Cardiac septum (tissue), 1 donor: ENCODE data around the gene BLMH. TPM values are rescaled to one million over a fixed set of nuclear protein-coding genes. Genes with fewer than 3 reads are reported as not detected.
"Not testable (repeated sequence)": the region's sequence is repeated elsewhere in the genome, so short reads cannot be mapped to it uniquely, and the experiment has no call there.

Source experiments
- DNase-seq: peaks from one replicate; pipeline ENCODE4 v3.0.0-alpha.2; 2020; ENCODE audit warnings: low spot score
- intact Hi-C: fragments of 100-400 bp; cut with DNase I; formaldehyde crosslinking; loops from one replicate; pipeline ENCODE4 v1.14.0; 2022
- total RNA-seq: library from RNA; stranded (reverse); fragmentation: NEBNext Ultra II Directional; extraction: Animal tissue kit (Norgen Biotek cat#: 25700); gene quantifications from one replicate; pipeline ENCODE4 v1.2.1, GENCODE V29; 2021
- donor health status: DM: no; HTN: no; CAD: no.

BLMH gene
- total RNA-seq, 1 donor from 2014 or later, result 14.1 TPM

- intact Hi-C loops, result no loop called here
- no peak for DNase-seq
Measured at GRCh38 chr17:30218799-30219198, 72.9 kb downstream of the BLMH start.

DNA sequence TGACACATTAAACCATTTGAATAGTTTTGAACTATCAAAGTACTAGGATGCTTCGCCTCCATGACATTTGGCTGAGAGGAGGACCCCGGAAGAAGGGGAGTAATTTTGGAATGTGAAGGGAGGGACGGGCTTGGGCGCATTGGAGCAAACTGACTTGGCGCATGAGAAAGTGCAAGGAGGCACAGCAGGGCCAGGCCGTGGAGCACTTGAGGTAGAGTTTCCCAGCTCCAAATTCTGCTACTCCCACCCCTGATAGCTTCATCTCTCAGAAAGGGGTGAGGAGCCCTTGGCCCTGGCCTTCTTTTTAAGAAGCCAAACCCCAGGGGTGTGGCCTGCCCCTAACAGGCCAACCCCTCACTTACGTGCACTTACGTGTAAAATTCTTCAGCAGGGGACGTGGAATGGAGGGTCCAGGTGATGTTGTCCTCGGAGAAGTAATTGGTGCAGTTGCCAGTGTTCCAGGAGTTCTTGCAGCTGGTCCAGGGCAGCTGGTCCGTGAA is 73.9 kb downstream of the BLMH start:
- no peak for DNase-seq
- intact Hi-C loops, result no loop called here

GRCh38 chr17:30217054-30217453 is 74.7 kb downstream of the BLMH start:
- no peak for DNase-seq
- intact Hi-C loops, result no loop called here

DNA sequence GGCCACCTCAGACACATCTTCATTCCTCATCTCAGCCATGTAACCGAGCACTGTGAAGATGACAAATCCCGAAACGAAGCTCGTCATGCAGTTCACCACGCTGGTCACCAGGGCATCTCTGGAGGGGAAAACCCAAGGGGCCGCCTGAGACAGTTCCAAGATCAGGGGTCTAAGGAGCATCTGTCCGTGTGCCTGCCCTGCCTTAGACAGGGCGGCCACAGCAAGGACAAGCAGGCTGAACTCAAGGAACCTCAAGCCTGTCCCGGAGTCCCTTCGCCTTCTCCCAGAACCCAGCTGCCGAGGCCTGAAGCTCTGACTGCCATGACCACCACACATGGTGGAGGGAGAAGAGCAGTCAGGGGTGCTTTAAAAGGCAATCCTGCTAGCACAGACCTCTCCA is 79.0 kb downstream of the BLMH start:
- DNase-seq, result no peak
- intact Hi-C loops, result no loop called here

DNA sequence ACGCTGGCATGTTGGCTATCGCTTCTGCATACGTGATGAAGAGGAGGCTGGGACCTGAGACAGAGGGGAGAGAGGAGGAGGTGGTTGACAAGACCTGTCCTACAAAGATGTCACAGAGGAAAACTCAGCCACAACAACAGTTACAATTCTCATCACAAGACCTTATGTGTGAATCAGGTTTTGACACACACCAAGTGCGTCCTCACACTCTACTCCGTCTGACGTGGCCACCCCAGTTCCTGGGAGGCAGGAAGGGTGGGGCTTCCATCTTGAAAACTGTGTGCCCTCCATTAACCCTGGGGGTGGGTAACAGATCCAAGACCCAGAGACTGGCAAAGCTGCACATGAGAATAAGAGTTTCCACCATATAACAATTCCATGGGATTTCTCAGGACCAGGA is 80.4 kb downstream of the BLMH start:
- no peak for DNase-seq
- intact Hi-C loops, result no loop called here

DNA sequence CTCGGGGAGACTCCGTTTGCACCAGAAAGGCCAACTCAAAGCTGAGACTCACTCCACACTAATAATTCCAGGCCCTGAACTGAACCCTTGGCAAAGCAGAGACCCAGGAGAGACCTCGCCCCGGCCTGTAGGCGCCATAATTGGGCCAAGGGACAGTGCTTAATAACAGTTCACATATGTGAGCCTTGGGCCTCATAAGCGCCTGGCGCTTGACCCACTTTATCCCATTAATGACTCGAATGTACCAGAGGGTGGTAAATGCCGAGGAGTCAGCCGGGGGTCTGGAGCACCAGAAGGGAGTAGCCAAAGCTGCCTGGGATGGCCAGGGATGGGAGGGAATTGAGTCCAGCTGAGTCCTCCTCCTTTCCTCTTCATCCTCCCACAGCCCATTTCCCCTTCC is 80.8 kb downstream of the BLMH start:
- intact Hi-C loops, result no loop called here
- no peak for DNase-seq

DNA sequence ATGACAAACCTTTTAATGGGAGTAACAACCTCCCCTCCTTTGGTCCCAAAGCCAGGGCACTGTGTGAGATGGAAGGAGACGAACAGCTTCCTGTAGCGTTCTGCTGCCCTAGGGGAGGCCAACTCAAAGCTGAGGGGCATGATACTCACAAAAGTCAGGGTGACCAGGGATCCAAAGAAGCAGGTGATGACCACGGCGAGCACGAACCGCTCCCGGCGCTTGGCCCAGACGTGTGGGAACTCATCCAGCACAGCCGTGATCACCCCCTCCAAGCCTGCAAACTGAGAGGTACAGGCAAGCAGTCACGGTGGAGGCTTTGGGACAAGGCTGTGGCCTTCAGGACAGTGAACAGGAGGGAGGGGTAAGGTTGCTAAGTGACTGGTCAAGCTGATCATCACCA is 81.4 kb downstream of the BLMH start:
- DNase-seq, result no peak
- intact Hi-C loops, result no loop called here

DNA sequence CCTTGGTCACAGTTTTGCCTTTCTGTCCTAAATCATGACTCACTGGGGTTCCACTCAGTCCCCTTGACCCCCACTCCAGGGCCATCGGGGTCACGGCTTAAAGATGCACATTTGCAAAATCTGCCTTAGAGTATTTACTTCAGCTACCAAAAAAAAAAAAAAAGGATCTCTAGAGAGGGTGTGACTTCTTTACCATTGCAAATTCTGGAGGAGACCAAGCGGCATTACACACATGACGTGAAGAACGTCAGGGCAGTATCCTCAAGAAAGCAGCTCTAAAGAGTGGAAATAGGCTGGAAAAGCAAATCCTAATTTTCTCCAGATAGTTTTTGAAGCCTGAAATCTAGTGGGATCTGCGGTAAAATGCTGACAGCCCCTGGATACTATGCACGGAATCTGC is 81.8 kb downstream of the BLMH start:
- DNase-seq, result no peak

DNA sequence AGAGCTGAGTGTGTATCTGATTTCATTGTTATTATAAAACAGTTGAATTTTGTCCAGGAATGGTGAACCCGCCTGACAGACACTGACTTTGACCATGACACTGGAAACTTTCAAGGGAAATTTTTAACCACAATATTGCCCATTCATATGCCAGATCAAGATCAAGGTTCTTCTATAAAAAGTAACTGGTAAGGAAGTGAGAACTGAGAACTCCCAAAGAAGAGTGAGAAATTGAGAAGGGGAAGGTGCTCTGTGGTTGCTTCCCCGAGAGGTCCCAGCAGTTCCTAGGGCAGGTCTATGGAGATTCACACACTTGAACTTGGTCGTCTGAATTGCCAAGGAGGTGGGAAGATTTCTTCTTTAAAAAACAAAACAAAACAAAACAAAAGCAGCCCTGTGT is 83.5 kb downstream of the BLMH start:
- no peak for DNase-seq
- intact Hi-C loops, result no loop called here

More for the DNA sequence above, 81.8 kb downstream of the BLMH start:
- intact Hi-C loops, result no loop called here

DNA sequence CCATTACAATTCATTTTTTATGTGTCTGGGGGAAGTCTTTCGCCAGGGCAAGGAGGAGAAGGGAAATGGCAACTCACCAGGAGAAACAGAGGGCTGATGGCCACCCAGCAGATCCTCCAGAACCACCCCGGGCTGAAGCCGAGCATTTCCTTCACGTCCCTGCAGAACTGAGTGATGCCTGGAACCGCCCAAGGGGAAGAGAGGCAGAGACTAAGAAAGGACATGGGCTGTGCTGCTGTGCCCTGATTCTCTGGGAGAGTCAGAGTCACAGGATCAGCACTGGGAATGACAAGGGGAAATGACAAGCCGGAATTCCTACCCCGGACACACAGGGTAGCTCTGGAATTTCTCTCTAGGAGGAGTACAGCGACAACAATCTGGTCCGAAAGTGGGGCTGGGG is 84.1 kb downstream of the BLMH start:
- intact Hi-C loops, result no loop called here
- DNase-seq, result no peak

GRCh38 chr17:30203471-30203981 is 88.2 kb downstream of the BLMH start:
- intact Hi-C loops, result no loop called here

DNA sequence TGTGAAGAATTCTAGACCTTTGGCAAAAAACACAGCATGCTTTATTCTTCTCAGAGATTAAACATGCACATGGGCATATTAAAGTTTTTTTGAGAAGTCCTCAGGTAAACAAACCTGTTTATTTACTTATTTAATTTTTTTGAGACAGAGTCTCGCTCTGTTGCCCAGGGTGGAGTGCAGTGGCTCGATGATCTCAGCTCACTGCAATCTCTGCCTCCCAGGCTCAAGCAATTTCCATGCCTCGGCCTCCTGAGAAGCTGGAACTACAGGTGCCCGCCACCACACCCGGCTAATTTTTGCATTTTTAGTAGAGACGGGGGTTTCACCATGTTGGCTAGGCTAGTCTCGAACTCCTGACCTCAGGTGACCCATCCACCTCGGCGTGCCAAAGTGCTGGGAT is 91.1 kb downstream of the BLMH start:
- DNase-seq, intact Hi-C loops: not testable (repeated sequence)

More at GRCh38 chr17:30203471-30203981, 88.2 kb downstream of the BLMH start:
- no peak for DNase-seq

DNA sequence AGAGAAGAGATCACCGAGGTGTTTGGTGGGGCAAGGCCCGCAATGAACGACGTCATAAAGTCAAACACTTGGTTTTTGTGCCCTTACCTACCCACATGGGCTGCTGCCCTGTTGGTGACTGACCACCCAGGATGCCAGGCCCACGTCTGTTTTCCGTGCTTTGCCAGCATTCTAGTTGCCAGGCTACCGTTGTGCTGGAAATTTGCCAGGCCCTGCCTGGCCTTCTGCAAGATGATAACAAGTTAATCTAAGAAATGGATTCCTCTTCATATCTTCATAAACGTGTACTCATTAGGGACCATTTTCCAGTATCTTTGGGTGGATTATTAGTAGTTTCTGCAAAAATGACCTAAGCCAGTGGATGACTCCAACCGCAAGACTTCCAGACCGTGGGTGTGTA is 91.6 kb downstream of the BLMH start:
- intact Hi-C loops, result no loop called here
- no peak for DNase-seq

DNA sequence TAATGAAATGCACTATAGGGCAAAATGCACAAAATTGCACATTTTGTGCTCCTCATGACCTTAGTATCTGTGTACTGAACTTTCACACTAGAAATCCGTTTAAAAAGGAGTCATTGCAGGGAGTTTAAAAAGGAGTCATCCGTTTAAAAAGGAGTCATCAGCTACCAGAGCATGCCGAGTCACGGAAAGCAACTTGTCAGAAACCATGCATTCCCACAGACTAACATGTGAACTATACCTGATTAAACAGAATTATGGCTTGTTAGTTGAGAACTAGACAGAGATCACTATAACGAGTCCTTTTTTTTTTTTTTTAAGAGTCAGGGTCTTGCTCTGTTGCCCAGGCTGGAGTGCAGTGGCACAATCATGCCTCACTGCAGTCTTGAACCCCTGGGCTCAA is 92.1 kb downstream of the BLMH start:
- intact Hi-C loops, result no loop called here
- no peak for DNase-seq

Other genes starting within 250 kb of the BLMH start
- gene NSRP1, start 175.1 kb downstream of the BLMH start, total RNA-seq, result 35.7 TPM
- 0.70 TPM for gene SLC6A4, start 56.2 kb downstream of the BLMH start, total RNA-seq
- not detected for gene TMIGD1, start 42.1 kb upstream of the BLMH start, total RNA-seq
- gene CPD, start 87.0 kb upstream of the BLMH start, total RNA-seq, result 20.7 TPM
- 35.3 TPM for gene GOSR1, start 185.5 kb upstream of the BLMH start, total RNA-seq